NCI-H2171 treated with DMSO at 0.1 percent for 48 hours (cell line): ENCODE data around the gene MBOAT7.
"Not testable (repeated sequence)": the region's sequence is repeated elsewhere in the genome, so short reads cannot be mapped to it uniquely, and the experiment has no call there.

Source experiments
- DNase-seq: peaks from one replicate; lab custom pipeline; 2025; lab: John Stamatoyannopoulos, UW

The MBOAT7 gene

DNA sequence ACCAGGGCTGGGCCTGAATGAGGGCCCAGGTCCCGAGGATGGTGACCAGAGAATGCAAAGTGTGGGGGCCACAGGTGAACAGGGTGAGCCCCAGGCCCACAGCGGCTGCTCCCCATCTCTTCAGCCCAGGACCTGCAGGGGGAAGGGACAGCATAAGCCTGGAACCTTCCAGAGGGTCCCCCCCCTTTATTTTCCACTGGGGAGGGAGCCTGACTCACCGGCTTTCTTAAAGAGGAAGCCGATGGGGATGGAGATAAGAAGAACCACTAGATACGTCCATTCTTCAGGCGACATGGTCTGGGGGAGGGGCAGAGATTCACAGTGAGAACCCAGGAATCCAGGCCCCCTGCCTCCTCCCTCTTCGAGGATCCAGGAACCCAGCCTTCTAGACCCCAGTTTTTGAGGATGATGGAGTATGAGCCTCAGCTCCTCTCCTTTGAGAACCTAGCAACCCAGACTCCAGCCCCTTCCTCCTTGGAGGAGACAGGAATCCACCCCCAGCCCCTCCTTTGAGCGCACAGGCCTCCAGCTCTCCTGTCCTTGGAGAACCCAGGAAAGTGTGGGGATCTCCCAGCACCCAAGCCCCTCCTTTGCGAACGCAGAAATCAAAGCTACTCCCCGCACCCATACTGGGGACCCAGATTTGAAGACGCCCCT, 1.0 kb downstream of the MBOAT7 start:
- no peak for DNase-seq

DNA sequence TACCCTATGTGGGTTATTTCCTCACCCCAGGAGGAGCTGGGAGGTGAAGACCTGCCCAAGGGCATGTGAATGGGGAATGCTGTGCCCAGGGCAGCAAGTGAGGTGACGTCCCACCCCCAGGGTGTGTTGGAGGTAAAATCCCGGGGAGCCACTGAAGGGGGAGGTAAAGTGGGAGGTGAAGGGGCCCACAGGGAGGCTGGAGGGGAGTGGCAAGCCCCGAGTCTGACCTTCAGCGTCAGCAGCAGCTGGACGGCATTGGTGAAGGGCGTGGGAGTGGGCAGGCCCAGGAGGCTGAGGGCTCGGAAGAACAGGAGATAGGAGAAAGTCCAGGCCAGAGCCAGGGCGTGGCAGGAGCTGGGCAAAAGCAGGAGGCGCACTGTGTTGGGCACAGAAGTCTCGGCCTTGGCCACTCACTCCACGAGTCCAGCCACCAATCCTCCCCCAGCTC, 2.4 kb downstream of the MBOAT7 start:
- no peak for DNase-seq

DNA sequence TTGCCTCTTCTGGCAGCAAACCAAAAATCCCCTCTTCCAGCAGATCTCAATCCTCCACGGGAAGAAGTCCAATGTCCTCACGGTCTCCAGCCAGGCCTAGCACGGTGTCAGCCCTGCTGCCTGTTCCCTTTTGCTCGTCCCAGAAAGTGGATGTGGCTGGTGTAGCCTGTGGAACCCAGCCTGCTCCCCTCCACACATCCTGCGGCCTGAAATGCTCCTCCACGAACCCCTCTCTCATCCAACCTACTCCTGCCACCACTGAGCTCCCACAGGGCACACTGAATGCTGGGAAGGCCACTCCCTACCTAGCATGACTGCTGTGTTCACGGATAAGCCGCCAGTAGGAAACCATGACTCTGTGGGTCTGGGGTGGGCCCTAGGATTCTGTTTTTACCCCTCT, 3.0 kb downstream of the MBOAT7 start:
- DNase-seq: no peak

DNA sequence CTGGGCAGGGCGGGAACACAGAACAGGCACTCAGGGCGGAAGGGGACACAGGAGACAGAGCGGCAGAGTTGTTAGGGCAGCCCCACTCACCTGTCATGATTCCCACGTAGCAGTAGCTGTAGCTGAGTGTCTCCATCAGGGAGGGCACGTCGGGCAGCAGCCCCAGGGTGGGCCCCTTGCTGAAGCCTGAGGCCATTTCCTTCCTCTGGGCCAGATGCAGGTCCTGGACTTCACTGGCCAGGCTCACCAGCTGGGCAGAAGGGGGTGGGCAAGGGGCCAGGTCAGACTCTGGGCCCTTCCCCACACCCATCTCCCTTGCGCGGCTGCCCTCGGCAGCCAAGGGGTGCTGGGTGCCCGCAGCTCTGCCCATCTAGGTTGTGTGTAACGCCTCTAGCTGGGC, 5.9 kb downstream of the MBOAT7 start:
- DNase-seq: no peak

DNA sequence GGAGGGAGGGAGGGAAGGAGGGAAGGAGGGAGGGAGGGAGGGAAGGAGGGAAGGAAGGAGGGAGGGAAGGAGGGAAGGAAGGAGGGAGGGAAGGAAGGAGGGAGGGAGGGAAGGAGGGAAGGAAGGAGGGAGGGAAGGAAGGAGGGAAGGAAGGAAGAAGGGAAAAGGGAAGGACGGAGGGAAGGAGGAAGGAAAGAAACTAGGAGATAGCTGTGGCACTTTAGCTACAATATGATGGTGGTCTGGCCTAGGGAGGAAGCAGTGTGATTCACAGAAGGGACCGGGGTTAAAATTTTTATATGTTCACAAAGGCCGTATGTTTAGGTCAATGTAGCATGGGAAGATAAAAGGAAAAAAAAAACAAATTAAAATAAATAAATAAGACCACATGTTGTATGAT, 7.5 kb downstream of the MBOAT7 start:
- not testable (repeated sequence) for DNase-seq

DNA sequence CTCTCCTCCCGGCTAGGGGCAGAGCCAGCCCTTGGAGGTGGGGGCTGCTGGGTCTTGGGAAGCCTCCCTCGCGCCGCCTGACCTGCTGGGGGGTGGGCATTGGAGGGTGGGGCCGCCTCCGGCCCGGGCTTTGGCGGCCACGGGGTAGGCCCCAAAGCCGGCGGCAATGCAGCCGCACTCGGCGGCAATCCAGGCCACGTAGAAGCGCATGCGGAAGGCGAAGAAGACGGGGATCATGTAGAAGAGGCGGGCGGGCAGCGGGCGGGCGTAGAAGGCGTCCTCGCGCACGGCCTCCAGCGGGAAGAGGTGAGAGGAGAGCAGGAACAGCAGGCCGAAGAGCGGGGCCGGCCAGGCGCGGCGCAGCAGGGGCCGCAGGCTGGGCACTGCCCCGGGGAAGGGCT, 8.7 kb downstream of the MBOAT7 start:
- no peak for DNase-seq

DNA sequence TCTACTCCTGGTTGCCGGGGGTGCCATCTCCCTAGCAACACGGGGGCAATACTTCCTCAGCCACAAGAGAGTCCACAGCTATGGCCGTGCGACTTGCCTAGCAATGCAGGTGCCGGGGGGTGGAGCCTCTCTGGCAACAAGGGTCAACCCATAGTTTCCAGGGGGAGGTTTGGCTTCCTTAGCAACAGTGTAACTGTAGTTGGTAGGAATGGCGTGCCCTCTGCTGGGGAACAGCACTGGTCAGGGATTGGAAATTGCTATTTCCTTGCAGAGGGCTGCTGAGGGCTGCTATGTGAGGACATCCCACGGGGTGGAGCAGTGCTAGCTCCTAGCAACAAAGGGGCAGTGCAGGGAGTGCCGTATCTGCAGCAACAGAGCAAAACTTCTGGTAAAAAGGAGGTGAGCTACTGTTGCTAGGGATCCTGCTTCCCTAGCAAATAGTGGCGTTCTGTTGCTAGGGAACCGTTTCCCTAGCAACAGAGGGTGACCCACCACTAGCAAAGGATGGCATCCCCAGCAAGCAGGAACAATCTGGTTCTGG, 9.4 kb downstream of the MBOAT7 start:
- DNase-seq: no peak

DNA sequence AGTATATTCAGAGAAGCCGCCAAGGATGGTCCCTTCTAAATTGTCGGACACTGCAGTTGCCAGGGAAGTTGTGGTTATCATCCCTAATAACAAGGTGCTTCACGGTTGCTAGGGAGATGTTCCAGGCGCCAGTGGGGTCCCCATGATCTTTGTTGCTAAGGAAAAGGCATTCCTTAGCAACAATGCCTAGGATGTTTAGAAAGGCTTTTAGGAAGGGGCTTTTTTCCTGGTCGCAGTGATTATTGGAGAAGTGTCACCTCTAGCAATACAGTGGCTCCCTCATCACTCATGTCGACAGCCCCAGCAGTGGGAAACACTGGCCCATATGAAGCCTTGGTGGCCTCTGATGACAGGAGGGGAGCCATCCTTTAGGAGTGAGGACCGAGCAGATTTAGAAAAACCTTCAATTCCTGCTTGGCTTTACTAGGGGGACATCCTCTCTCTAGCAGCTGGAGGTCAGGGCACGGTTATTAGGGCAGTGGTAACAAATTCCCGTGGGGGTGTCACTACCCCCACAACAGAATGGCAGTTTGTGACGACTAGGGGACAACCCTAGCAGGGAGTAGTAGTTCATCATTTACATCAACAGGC, 10.0 kb downstream of the MBOAT7 start:
- DNase-seq: no peak

DNA sequence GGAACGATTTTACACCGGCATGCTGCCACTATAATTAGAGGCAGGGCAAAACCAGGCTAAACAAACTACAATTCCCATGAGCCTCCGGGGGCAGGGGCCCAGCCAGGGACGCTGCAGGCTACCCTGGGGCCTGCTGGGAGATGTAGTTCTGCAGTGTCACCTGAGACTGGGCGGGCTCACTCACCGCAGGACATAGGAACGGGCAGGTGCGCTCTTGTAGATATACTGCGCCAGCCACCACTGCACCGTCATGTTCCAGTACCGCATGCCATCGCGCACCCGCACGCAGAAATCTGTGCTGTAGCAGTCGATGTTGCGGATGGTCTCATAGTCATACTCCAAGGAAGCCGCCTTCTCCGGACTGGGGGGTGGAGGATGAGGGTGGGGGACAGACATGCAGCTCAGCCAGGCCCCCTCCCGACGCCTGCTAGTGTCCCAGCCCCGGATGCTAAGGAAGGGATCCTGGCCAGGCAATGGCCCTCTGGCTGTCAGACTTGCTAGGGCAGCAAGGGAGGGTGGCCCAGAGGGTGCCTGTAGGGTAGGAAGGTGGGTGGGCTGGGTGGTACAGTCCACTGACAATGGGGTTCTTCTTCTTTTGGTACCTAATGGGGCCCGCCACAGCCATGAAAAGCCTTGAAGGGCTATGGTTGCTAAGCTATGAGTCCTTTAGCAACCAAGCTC, 10.7 kb downstream of the MBOAT7 start:
- DNase-seq: peak; percentile 61

DNA sequence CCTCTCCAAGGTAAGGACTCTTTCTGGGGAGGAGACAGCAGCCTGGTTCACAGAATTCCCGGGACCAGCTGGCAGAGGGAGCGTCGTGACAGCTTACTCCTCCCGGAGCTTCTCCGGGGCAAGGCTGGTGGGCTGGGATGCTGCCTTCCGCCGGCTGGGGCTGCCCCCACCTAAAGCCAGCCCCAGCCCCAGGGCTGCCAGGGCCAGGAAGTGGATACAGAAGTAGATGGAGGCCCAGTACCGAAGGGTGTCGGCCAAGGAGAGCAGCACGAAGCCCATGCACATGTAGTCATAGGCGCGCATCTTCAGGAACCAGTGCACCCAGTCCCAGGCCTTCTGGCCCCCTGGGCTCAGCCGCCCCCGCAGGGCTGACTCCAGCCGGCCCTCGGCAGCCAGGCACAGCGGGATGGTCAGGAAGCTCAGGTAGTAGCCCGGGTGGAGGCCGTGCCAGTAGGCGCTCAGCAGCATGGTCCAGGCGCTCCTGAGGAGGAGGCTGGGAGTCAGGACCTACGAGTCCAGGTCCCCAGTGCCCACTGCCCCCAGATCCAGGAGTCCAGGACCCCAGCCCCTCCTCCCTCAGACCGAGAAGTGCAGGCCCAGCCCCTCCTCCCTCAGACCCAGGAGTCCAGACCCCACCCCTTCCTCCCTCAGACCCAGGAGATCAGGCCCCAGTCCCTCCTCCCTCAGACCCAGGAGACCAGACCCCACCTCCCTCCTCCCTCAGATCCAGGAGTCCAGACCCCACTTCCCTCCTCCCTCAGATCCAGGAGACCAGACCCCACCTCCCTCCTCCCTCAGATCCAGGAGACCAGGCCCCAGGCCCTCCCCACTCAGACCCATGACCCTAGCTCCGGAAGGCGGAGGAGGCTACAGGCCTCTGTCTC, 15.2 kb downstream of the MBOAT7 start:
- DNase-seq: no peak

DNA sequence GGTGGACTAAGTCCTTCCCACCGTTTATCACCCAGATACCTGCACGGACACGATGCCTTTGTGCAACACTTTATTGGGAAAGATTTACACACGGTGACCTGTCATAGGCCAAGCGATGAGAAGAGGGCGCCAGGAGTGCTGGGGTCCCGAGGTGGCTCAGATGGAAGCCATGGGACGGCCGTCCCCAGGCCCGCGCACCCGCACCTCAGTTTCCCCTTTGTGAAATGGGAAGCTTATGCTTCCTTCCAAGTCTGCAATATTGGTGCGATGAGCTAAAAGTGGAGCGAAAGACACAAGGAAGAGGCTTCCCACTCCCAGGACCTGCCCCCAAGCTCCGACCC, 16.1 kb downstream of the MBOAT7 start:
- DNase-seq: no peak

DNA sequence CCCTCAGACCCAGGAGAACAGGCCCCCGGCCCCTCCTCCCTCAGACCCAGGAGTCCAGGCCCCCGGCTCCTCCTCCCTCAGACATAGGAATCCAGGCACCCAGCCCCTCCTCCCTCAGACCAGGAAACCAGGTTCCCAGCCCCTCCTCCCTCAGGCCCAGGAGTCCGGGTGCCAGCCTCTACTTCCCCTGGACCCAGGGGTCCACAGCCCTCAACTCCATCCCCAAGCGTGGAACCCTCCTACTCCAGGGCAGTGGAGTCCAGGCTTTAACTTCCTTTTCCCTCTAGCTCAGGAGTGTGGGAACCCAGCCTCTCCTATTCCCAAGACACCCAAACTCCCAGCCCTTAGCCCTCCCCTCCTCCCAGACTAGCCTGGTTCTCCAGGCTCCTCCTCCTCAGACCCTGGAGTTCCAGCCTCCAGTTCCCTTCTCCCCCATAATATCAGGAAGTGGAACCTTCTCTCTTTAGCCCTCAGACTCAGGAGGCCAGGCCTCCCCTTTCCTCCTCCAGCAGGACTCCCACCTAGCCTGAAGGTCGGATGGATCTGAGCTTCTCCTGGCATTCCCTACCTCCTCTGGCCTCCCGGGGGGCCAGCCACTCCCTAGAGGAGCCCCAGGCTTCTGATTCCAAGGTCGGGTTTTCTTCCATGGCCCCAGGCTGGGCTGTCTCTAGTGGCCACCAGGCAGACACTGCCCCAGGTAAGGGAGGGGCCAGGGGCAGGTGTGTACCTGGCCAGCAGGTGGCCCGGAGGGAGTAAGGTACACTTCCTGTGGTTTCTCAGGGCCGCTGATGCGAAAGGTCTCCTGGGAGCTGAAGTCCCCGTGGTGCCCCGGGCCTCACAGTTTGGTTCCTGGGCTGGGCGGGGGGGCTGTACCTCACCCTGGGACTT, 16.7 kb downstream of the MBOAT7 start, which contains the start of gene TMC4:
TMC4 (minus strand) TSS at position 690 of the 888 bp plus-strand sequence; CDS start at position 647, 43 bp downstream.
- peak; percentile 34 for DNase-seq

DNA sequence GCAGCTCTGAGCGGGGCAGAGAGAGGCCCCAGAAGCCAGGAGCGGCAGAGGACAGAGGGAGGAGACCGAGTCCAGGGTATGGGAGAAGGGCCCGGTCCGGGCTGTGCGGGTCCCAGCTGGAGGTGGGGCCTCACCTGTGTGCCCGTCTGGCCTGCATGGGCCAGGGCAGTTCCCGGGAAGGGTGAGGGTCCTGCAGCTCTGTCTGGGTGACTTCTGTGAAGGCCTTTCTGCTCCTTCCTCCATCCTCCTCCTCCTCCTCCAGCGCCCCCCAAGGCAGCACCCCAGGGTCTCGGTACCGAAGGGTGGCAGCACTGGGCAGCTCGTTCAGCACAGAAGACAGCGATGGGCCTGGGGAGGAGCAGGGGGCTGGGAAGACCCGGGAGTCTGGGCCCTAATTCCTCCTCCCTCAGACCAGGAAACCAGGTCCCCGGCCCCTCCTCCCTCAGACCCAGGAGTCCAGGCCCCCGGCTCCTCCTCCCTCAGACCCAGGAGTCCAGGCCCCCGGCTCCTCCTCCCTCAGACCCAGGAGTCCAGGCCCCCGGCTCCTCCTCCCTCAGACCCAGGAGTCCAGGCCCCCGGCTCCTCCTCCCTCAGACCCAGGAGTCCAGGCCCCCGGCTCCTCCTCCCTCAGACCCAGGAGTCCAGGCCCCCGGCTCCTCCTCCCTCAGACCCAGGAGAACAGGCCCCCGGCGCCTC, 17.5 kb downstream of the MBOAT7 start:
- DNase-seq: not testable (repeated sequence)

DNA sequence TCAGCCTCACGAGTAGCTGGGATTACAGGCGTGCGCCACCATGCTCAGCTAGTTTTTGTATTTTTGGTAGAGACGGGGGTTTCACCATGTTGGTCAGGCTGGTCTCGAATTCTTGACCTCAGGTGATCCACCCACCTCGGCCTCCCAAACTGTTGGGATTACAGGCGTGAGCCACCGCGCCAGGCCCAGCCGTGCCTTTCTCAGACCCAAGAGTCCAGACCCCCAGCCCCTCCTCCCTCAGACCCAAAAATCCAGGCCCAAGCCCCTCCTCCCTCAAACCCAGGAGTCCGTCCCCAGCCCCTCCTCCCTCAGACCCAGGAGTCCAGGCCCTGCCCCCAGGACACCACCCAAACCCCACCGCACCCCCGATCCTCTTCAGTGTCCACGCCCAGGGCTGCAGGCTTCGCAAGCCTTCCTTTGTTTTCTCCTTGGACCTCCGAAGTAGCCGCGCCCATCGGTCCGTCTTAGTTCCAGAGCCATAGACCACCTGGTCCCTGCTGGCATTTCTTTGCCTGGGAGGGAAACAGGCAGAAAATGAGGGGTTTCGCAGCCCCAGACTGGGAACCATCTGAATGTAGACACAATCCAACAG, 20.1 kb downstream of the MBOAT7 start:
- no peak for DNase-seq

DNA sequence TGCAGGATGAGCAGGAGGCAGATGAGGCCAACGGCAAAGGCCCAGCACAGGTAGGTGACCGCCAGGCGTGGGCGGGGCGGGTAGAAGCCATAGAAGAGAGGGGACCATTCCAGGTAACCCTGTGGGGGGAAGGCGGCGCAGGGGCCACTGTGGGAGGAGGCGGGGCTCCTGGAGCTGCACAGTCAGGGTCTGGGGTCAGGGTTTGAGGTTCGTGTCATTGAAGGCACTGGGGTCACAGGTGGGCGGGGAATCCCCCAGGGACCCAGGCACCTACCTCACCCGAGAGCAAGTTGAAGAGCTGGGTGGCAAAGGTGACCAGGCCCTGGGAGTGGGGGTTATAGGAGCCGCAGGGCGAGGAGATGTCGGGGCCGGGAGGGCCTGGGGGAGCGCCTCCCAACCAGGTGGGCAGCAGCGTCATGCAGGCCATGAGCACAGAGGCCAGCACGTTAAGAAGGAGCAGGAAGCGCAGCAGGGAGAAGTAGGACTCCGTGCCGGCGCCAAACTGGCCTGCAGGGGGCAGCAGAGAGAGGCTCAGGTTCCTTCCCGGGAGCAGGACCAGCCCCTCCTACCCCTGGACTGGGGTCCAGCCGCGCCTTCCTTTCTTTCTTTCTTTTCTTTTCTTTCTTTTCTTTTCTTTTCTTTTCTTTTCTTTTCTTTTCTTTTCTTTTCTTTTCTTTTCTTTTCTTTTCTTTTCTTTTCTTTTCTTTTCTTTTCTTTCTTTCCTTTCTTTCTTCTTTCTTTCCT, 21.0 kb downstream of the MBOAT7 start:
- DNase-seq: peak; percentile 63

DNA sequence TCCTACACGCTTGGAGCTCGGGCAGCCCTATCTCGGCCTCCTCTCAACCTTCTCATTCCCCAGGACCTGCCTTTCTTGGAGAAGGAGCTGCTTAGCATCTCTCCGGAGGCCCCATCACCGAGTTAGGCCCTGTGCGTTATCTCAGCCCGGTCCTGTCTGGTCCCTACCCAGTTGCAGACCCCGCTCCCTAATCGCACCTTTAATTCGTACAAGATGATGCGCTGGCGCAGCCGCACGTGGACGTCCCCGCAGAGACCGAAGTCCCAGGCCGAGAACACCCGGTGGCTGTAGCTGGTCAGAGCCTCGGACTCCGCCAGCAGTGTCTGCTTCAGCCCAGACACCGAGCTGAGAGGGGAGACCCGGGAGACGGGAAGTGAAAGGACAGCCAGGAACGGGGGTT, 24.2 kb downstream of the MBOAT7 start:
- DNase-seq: no peak

DNA sequence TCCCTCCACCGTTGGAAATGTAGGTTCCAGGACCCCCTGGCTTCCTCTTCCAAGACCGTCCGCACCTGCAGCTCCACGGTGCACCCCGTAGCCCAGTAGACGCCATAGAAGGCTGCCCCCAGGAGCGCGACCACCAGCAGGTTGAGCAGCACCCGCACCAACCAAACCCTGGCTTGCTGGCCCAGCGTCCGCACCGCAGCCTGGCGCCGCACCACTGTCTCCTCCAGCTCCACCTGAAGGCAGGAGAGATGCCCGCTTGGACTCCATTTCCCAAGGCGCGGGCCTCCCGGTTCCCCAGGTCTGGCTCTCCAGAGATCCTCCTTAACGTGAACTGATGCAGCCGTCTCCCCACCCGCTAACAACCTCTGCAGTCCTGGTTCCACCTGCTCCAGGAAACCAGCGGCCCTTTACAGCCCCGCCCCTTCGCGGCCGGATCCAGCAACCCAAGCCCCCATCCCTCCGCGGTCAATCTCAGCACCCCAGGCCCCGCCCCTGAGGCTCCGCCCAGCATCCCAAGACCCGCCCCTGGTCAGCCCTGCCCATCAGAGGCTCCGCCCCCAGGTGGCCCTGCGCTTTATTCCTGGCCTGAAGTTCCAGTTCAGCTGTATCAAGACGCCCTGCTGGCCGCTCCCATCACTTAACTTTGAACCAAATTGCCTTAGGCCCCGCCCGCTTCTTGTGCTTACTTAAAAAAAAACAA, 24.9 kb downstream of the MBOAT7 start:
- DNase-seq: no peak

DNA sequence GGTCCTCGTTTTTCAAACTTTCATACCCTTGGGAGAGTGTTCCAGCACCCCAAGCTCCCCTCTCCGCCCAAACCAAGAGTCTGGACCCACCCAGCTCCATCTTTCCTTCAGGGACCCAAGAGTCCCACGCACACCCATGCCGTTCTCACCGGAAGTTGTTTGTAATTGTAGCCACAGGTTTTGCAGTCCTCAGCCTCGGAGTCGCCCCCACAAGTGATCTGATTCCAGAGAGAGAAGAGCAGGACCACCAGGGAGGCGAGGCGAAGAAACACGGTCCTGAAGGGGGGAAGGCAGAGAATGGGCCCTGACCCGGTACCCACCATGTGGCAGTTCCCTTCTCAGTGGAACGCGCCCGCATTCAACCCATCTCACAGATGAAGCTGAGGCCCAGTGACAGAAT, 26.5 kb downstream of the MBOAT7 start:
- no peak for DNase-seq
